ENCODE data around the gene DHRSX.
"Not testable (repeated sequence)": the region's sequence is repeated elsewhere in the genome, so short reads cannot be mapped to it uniquely, and the experiment has no call there.

DNA sequence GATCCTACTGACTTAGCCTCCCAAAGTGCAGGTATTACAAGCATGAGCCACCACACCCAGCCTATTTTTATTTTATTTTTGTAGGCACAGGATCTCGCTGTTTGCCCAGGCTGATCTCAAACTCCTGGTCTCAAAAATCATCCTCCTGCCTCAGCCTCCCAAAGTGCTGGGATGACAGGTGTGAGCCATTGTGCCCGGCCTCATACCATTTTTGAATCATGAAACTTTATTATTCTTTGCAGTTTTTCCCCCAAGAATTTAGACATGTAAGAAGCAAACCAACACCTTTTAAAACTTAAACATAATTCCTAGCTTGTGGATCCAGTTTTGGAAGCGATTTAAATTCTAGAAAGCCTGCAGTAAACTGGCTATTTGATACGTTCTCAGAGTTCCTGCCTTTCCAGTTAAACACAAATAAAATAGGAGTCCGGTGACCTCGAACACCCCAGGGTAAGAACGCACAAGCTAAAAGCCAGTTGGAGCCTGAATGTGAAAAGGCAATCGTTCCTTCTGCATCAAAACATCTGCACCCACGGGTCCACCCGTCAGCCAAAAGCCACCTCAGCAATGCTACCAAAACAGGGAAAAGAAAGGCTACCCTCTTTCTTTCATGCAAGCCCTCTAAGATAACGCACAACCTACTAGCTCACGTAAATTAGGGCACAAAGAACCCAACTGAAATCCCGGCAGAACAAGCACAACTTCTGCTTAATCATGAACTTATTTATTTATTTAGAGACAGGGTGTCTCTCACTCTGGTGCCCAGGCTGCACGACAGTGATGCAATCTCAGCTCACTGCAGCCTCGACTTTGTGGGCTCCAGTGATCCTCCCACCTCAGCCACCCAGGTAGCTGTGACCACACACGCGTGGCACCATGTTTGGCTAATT, 39.7 kb downstream of the DHRSX start:
- TF ChIP-seq POLR2A (IDR thresholded peaks at IDR 0.05): not testable (repeated sequence)
- TF ChIP-seq, protein P1, sequence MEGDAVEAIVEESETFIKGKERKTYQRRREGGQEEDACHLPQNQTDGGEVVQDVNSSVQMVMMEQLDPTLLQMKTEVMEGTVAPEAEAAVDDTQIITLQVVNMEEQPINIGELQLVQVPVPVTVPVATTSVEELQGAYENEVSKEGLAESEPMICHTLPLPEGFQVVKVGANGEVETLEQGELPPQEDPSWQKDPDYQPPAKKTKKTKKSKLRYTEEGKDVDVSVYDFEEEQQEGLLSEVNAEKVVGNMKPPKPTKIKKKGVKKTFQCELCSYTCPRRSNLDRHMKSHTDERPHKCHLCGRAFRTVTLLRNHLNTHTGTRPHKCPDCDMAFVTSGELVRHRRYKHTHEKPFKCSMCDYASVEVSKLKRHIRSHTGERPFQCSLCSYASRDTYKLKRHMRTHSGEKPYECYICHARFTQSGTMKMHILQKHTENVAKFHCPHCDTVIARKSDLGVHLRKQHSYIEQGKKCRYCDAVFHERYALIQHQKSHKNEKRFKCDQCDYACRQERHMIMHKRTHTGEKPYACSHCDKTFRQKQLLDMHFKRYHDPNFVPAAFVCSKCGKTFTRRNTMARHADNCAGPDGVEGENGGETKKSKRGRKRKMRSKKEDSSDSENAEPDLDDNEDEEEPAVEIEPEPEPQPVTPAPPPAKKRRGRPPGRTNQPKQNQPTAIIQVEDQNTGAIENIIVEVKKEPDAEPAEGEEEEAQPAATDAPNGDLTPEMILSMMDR (IDR thresholded peaks at IDR 0.05): not testable (repeated sequence)
